IPS-20b (cell line): Measurements from ENCODE around the gene RASSF5.

Experiments used
- H3K27ac ChIP-seq: one replicate; pipeline ENCODE4 v1.5.1; 2013; ENCODE audit warnings: low read length
- H3K27me3 ChIP-seq: 2 replicates; pipeline ENCODE4 v1.6.1; 2013; ENCODE audit warnings: mild to moderate bottlenecking, low read length, inconsistent platforms; ENCODE audit not compliant: insufficient read depth
- H3K36me3 ChIP-seq: 2 replicates; pipeline ENCODE4 v1.6.1; 2013; ENCODE audit warnings: low read depth, mild to moderate bottlenecking, inconsistent platforms, low read length, moderate library complexity; ENCODE audit not compliant: insufficient read depth
- H3K4me1 ChIP-seq: 2 replicates; pipeline ENCODE4 v1.6.1; 2013; ENCODE audit warnings: mild to moderate bottlenecking, control low read depth, inconsistent platforms, low read length, moderate library complexity; ENCODE audit not compliant: insufficient read depth
- H3K4me3 ChIP-seq: 2 replicates; pipeline ENCODE4 v1.5.1; 2013; ENCODE audit warnings: mild to moderate bottlenecking, low read length, inconsistent platforms
- H3K9ac ChIP-seq: 2 replicates; pipeline ENCODE4 v1.6.1; 2013; ENCODE audit warnings: low read depth, mild to moderate bottlenecking, inconsistent platforms, low read length, moderate library complexity
- H3K9me3 ChIP-seq: 2 replicates; pipeline ENCODE4 v1.6.1; 2013; ENCODE audit warnings: mild to moderate bottlenecking, low read depth, low read length, inconsistent platforms; ENCODE audit not compliant: insufficient read depth

RASSF5 gene

DNA sequence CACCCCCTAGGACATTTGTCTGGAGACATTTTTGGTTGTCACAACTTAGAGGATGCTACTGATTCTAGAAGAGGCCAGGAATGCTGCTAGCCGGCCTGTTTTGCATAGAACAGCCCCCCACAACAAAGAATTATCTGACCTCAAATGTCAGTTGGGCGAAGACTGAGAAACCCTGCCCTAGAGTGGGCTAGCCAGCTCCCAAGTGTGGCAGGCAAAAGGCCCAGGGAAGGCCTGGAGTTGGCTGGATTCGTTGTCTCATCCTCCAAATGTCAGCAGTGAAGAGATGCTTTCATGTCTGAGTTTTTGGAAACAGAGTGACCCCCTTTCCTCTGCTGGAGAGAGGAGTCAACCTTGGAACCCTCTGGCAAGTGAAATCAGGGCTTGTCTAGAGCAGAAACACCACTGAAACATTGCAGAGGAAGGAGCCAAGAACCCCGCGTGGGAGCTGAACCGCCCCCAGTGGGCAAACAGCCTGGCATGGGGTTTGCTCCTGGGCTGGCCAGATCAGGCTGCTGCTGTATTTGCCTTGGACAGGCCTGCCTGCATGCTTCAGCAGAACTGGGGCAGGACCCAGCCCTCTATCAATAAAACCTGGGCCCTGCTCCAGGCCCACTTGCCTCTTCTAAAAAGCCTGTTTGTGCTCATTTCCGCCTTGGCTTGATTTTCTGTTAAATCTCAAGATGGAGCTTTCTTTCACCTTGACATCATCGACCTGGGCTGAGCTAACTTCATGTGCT, 32.9 kb downstream of the RASSF5 start:
- Histone ChIP-seq H3K27ac (no peak overlapping the region), H3K4me1 (no peaks in the 10 kb centered on the region), H3K9me3 (no peaks in the 10 kb centered on the region), H3K27me3 (no peaks in the 10 kb centered on the region), H3K9ac (no peak overlapping the region), H3K36me3 (no peaks in the 10 kb centered on the region), H3K4me3 (no peak overlapping the region)

DNA sequence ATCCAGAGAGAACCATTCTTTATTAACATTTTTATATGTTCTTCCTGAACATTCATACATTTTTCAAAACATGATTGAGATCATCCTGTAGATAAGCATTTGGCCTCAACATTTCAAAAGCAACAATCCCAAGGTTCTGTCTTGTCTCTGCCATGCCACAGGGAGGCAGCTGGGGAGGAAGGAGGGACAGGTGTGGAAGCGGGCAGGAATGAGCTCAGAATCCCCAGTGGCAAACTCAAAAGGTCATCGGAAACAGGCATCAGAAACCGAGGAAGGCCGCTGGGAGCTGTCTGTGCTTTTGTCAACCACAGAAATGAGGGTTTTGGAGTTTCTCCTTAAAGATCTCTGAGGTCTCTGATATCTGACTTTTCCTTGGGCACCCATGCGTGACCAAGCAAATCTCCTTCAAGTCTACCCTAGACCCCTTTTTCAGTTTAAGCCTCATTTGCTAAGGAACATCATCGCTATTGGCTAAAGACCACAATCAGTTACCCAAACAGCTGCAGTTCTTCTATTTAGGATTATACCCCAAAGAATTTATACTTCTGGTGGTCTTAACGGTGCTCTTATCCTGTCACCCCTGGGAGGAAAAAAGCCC, 34.0 kb downstream of the RASSF5 start:
- Histone ChIP-seq H3K27ac (no peak overlapping the region), H3K9me3 (no peaks in the 10 kb centered on the region), H3K27me3 (no peaks in the 10 kb centered on the region), H3K9ac (no peak overlapping the region), H3K4me3 (no peak overlapping the region), H3K36me3 (no peaks in the 10 kb centered on the region), H3K4me1 (no peaks in the 10 kb centered on the region)

DNA sequence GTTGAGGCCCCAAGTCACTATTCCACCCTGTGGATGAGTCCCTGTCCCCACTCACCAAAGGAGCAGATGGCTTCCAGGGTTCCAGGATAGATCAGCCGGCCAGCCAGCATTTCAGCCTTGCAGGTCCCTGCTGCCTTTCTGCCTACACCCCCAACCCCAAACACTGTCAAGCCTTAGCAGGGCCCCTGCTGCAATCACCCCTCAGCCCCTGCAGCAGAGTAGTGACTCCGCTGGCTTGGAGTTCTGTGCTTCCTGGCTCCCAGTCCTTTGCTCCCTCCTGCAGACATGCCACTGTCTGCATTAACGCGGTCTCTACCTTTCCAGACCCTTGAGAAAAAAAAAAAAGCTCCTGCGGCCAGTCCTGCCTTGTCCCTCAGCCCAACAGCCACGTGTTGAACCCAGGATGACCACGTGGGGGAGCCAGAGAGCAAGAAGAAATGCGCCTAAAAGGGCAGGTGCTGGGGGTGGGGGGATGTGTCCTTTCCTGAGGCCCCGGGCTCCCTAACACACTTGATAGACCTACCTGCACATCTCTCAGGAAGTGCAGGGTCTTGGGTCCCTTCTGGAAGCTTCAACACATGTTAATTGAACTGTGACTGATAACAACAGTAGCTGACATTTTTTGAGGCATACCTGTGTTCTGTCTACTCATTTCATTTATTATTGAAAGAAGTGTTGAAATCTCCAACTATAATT, 37.4 kb downstream of the RASSF5 start:
- Histone ChIP-seq H3K36me3 (no peaks in the 10 kb centered on the region), H3K9ac (no peak overlapping the region), H3K9me3 (no peaks in the 10 kb centered on the region), H3K4me3 (no peak overlapping the region), H3K4me1 (no peaks in the 10 kb centered on the region), H3K27me3 (no peaks in the 10 kb centered on the region), H3K27ac (no peak overlapping the region)

DNA sequence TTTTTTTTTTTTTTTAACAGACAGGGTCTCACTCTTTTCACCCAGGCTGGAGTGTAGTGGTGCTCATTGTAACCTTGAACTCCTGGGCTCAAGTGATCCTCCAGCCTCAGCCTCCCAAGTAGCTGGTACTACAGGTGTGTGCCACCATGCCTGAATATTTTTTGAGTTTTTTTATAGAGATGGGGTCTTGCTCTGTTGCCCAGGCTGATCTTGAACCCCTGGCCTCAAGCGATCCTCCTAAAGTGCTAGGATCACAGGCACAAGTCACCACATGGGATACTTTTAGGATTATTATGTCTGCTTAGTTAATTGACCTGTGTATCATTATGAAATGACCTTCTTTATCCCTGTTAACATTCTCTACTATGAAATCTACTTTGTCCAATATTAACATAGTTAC, 38.0 kb downstream of the RASSF5 start:
- H3K27me3 ChIP-seq: no peaks in the 10 kb centered on the region
- H3K4me1 ChIP-seq: no peaks in the 10 kb centered on the region
- no peak overlapping the region for H3K9ac ChIP-seq
- H3K9me3 ChIP-seq: no peaks in the 10 kb centered on the region
- no peak overlapping the region for H3K27ac ChIP-seq
- no peaks in the 10 kb centered on the region for H3K36me3 ChIP-seq
- H3K4me3 ChIP-seq: no peak overlapping the region

DNA sequence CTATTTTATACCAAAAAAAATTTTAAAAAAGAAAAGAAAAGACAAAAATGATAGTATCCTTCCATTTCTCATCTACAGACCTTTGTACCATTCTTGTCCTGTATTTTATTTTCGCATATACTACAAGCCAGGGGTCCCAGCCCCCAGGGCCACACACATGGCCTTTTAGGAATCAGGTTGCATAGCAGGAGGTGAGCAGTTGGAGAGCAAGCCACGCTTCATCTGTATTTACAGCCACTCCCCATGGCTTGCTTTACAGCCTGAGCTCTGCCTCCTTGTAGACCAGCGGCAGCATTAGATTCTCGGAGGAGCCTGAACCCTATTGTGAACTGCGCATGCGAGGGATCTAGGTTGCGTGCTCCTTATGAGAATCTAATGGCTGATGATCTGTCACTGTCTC, 39.8 kb downstream of the RASSF5 start:
- Histone ChIP-seq H3K27me3 (no peaks in the 10 kb centered on the region), H3K36me3 (no peaks in the 10 kb centered on the region), H3K4me3 (no peak overlapping the region), H3K4me1 (no peaks in the 10 kb centered on the region), H3K9me3 (no peaks in the 10 kb centered on the region), H3K9ac (no peak overlapping the region), H3K27ac (no peak overlapping the region)

DNA sequence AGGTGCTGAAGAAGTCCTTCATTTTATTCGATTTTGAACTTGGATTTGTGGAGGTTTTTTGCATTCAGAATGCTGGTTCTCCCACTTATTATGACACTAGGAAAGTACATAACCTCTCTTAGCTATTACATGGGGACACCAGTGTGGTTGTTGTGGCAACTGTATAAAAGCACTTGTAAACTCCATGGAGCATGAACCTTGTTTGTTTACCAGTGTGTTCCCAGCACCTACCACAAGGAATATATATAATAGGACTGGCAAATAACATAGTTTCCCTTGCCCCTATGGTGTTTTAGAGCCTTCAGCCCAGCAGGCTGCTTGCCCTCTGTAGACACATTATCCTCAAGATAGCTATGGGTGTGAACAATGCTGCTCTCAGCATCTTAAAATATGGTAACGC, 43.1 kb downstream of the RASSF5 start:
- Histone ChIP-seq H3K36me3 (no peaks in the 10 kb centered on the region), H3K9ac (no peak overlapping the region), H3K4me1 (no peaks in the 10 kb centered on the region), H3K4me3 (no peak overlapping the region), H3K27me3 (peaks cover 8% of the 10 kb centered on the region; the same call in 1 of the 2 replicates), H3K9me3 (no peaks in the 10 kb centered on the region), H3K27ac (no peak overlapping the region)

DNA sequence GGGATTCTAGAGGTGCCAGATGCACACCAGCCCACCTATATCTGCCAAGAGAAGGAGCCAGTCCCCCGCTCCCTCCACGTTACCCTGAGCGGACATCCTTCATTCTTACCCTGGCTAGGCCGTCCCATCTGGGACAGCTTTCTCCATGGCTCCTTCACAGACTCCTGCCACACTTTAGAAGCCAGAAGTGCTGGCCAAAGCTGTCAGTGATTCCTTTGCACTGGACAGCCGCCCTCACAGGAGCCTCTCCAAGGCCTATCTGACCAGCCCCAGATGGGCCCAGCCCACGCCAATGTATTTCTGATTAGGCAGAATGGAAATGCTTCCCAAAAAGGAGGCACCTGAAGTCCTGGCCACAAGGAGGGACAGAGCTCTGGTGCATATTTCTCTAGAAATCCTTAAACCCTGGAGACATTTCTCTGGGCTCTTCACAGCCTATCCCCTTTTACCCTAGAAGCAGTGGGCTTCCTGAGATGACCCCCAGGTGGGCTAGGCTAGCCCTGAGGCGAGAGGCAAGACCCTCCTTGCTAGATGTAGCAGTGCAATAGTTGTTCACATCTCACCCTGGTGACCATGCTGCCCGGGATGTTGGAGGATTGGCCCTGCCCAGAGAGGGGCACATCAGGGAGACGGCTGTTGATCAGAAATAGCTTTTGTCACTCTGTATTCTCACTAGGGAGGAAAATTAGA, 44.1 kb downstream of the RASSF5 start:
- Histone ChIP-seq H3K27ac (no peak overlapping the region), H3K9ac (no peak overlapping the region), H3K9me3 (no peaks in the 10 kb centered on the region), H3K4me3 (no peak overlapping the region), H3K27me3 (peaks cover 18% of the 10 kb centered on the region), H3K4me1 (peaks cover 2% of the 10 kb centered on the region; the same call in 1 of the 2 replicates), H3K36me3 (no peaks in the 10 kb centered on the region)

DNA sequence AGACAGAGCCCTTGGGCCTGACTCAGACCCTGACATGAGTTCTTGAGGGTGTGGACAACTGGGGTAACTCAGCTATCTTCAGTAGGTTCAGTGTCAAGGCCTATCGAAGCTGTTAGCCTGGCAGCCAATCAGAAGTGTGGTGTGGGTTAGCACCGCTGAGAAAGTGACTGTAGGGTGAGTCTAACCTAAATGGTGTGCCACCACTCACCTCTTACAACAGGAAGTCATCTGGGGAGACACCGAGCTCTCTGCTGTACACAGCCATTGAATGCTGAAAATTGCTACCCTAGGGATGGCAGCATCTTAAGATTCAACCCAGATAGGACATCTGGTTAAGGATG, 44.6 kb downstream of the RASSF5 start:
- Histone ChIP-seq H3K4me3 (no peak overlapping the region), H3K27ac (no peak overlapping the region), H3K9ac (no peak overlapping the region), H3K36me3 (no peaks in the 10 kb centered on the region), H3K9me3 (no peaks in the 10 kb centered on the region), H3K4me1 (peaks cover 6% of the 10 kb centered on the region; the same call in 1 of the 2 replicates), H3K27me3 (peaks cover 24% of the 10 kb centered on the region)

DNA sequence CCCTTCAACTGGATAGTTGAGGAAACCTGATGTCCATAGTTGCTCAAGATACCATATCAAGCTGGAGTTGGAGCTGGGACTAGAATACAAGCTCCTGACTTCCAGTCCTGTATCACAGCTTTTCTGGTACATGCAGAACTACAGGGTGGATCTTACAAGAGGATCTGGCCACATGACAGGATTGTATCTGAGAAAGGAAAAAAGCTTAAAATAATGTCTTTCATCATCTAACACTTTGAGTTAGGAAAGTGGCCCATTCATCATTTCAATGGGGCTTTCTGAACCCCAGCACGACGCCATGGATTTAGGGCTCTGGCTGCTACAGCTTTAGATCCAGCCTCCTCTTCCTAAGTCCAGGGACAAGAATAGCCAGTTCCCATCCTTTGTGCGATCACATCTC, 46.9 kb downstream of the RASSF5 start:
- Histone ChIP-seq H3K36me3 (no peaks in the 10 kb centered on the region), H3K4me3 (no peak overlapping the region), H3K9ac (no peak overlapping the region), H3K27ac (no peak overlapping the region), H3K27me3 (peaks cover 45% of the 10 kb centered on the region), H3K9me3 (no peaks in the 10 kb centered on the region), H3K4me1 (peaks cover 9% of the 10 kb centered on the region; the same call in 1 of the 2 replicates)

DNA sequence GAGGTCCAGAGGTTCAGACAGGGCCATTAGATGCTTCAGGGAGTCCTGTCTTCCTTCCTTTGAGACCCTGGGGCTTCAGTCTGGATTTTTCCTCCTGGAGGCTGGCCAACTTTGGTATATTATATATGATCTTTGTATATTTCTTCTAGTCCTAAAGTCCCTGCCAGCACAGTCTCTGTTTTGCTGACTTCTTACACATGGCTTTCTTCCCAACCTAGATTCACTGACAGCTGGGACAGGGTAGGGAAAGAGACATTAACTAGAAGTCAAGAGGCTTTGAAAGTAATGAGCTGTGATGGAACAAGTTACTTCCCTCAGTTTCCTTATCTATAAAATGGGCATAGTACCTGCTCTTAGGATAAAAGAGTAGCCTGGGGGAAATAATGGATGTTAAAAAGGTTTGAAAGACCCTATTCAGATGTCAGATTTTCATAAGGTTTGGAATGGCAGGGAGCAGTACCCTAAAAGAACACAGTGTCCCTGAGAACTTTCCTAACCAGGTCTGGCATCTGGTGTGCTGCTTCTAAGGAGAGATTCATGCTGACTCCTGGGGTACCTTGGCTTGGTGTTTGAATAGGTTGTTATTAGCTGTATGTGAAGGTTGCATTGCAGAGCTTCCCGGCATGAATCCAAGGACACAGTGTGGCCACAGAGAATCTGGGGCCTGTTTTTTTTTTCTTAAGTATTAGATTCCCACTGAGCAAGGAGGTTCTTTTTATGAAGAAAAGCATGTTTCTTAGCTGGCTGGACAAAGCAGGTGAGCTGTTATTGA, 47.6 kb downstream of the RASSF5 start:
- H3K27me3 ChIP-seq: peaks cover 46% of the 10 kb centered on the region
- H3K36me3 ChIP-seq: no peaks in the 10 kb centered on the region
- peaks cover 9% of the 10 kb centered on the region; the same call in 1 of the 2 replicates for H3K4me1 ChIP-seq
- H3K27ac ChIP-seq: no peak overlapping the region
- no peaks in the 10 kb centered on the region for H3K9me3 ChIP-seq
- H3K9ac ChIP-seq: no peak overlapping the region
- H3K4me3 ChIP-seq: no peak overlapping the region

DNA sequence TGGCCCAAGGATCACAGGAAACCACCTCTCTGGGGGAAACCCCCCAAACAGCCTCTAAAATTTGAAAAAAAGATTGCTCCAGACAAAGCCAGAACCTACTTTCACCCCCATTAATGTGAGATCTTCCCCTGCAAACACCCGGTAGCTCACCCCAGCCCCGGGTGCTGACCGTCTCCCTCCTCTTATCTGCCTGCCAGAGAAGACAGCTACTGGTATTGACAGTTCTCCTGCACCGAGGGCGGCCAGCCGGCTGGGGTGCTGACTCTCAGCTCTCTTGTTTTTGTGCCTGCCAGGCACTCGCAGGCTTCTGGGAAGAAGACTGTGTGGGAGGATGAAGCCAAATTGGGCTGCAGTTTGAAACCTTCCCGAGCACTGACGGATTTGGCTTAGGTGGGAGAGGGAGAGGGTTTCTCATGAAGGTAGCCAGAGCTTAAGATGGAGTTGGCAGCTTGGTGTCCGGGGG, 48.2 kb downstream of the RASSF5 start:
- Histone ChIP-seq H3K36me3 (no peaks in the 10 kb centered on the region), H3K27ac (no peak overlapping the region), H3K4me1 (peaks cover 9% of the 10 kb centered on the region; the same call in 1 of the 2 replicates), H3K27me3 (peaks cover 50% of the 10 kb centered on the region), H3K9me3 (no peaks in the 10 kb centered on the region), H3K9ac (no peak overlapping the region), H3K4me3 (no peak overlapping the region)
